ENCODE results near the gene CXCL16.

Gene CXCL16

GRCh38 chr17:4750606-4751005, 10.9 kb upstream of the CXCL16 start:
- DNase-seq, result no peak

GRCh38 chr17:4748686-4749085, 9.0 kb upstream of the CXCL16 start:
- DNase-seq, result no peak

GRCh38 chr17:4747847-4748246, 8.1 kb upstream of the CXCL16 start:
- no peak for DNase-seq

- DNase-seq, result no peak
Measured at GRCh38 chr17:4744999-4745969, 5.6 kb upstream of the CXCL16 start.

- DNase-seq, result no peak
Measured at GRCh38 chr17:4743898-4744297, 4.2 kb upstream of the CXCL16 start.

GRCh38 chr17:4743216-4743615, 3.5 kb upstream of the CXCL16 start:
- DNase-seq, result no peak

GRCh38 chr17:4742629-4743028, 2.9 kb upstream of the CXCL16 start:
- no peak for DNase-seq

- no peak for DNase-seq
Measured at GRCh38 chr17:4742133-4742532, 2.4 kb upstream of the CXCL16 start.

GRCh38 chr17:4741544-4741943, 1.8 kb upstream of the CXCL16 start:
- DNase-seq, result no peak

- DNase-seq, result no peak
Measured at GRCh38 chr17:4740584-4740983, 856 bp upstream of the CXCL16 start.

GRCh38 chr17:4740025-4740351, 260 bp upstream of the CXCL16 start:
- DNase-seq, result no peak

- DNase-seq, result no peak
Measured at GRCh38 chr17:4738136-4739121, 1.3 kb downstream of the CXCL16 start.

- DNase-seq, result no peak
Measured at GRCh38 chr17:4735876-4736651, 3.7 kb downstream of the CXCL16 start.

- DNase-seq, result no peak
Measured at GRCh38 chr17:4734857-4735475, 4.8 kb downstream of the CXCL16 start.

- no peak for DNase-seq
Measured at GRCh38 chr17:4733073-4733531, 6.6 kb downstream of the CXCL16 start.

GRCh38 chr17:4728124-4728523, 11.6 kb downstream of the CXCL16 start:
- no peak for DNase-seq

- no peak for DNase-seq
Measured at GRCh38 chr17:4725646-4726310, 13.9 kb downstream of the CXCL16 start.

GRCh38 chr17:4724650-4725049, 15.1 kb downstream of the CXCL16 start:
- DNase-seq, result no peak

- DNase-seq, result no peak
Measured at GRCh38 chr17:4722678-4723240, 17.0 kb downstream of the CXCL16 start.

GRCh38 chr17:4721203-4722135, 18.3 kb downstream of the CXCL16 start:
- DNase-seq, result no peak
